Left lobe of liver (tissue), 2 donors: ENCODE measurements around the gene ABCB11. TPM values are rescaled to one million over a fixed set of nuclear protein-coding genes. Genes with fewer than 3 reads are reported as not detected.
A peak's percentile ranks its signal among the peaks of the same experiment; 100 is the strongest.
"Not testable (repeated sequence)": the region's sequence is repeated elsewhere in the genome, so short reads cannot be mapped to it uniquely, and the experiment has no call there.

Experiments used
- ATAC-seq: fragments of 200-7000 bp; cut with Tn5 transposase; one replicate; pipeline ENCODE4 v1.9.1; 2020; ENCODE audit warnings: mild to moderate bottlenecking, moderate library complexity
- DNase-seq: peaks from one replicate; pipeline ENCODE4 v3.0.0-alpha.2; 2020; ENCODE audit warnings: low spot score
- total RNA-seq: library from RNA; stranded (reverse); gene quantifications from one replicate; pipeline ENCODE4 v1.2.1, GENCODE V29; 2021
- donor health status: DM: no; HTN: no; CAD: no; lungs with moderate emphysema.
- donor health status: DM: no; HTN: yes; CAD: no.

The ABCB11 gene
- total RNA-seq, 1 donor from 2014 or later: 68.5 TPM

GRCh38 chr2:168939061-168939460 lies 92.1 kb downstream of the ABCB11 start:
- DNase-seq (no peak), ATAC-seq (no peak)

- ATAC-seq: no peak
Observed at GRCh38 chr2:168935810-168936581, 95.1 kb downstream of the ABCB11 start.

GRCh38 chr2:168934826-168935225 lies 96.3 kb downstream of the ABCB11 start:
- ATAC-seq: no peak

More at GRCh38 chr2:168935810-168936581, 95.1 kb downstream of the ABCB11 start:
- no peak for DNase-seq

GRCh38 chr2:168932174-168932573 lies 99.0 kb downstream of the ABCB11 start:
- DNase-seq, ATAC-seq: not testable (repeated sequence)

More at GRCh38 chr2:168934826-168935225, 96.3 kb downstream of the ABCB11 start:
- no peak for DNase-seq

- no peak for ATAC-seq
- DNase-seq: no peak
Observed at GRCh38 chr2:168930242-168930641, 100.9 kb downstream of the ABCB11 start.

- no peak for ATAC-seq
- no peak for DNase-seq
Observed at GRCh38 chr2:168929031-168929430, 102.1 kb downstream of the ABCB11 start.

GRCh38 chr2:168928113-168928831 lies 102.9 kb downstream of the ABCB11 start:
- DNase-seq (no peak), ATAC-seq (no peak)

- ATAC-seq (no peak), DNase-seq (no peak)
Observed at GRCh38 chr2:168926621-168927386, 104.3 kb downstream of the ABCB11 start.

- peak; percentile 65 for ATAC-seq
- no peak for DNase-seq
Observed at GRCh38 chr2:168920504-168921157, 110.5 kb downstream of the ABCB11 start.

- ATAC-seq (no peak), DNase-seq (no peak)
Observed at GRCh38 chr2:168916331-168916675, 114.8 kb downstream of the ABCB11 start.

GRCh38 chr2:168915441-168916330 lies 115.4 kb downstream of the ABCB11 start:
- DNase-seq (no peak), ATAC-seq (no peak)

- ATAC-seq: peak; percentile 89
- peak; percentile 93 for DNase-seq
Observed at GRCh38 chr2:168913495-168913894, 117.6 kb downstream of the ABCB11 start.

- DNase-seq (peak; percentile 64), ATAC-seq (peak; percentile 81)
Observed at GRCh38 chr2:168912901-168913369, 118.2 kb downstream of the ABCB11 start.

GRCh38 chr2:168912466-168912865 lies 118.7 kb downstream of the ABCB11 start:
- ATAC-seq (no peak), DNase-seq (no peak)

GRCh38 chr2:168910330-168910729 lies 120.8 kb downstream of the ABCB11 start:
- ATAC-seq (no peak), DNase-seq (no peak)

- no peak for DNase-seq
- ATAC-seq: no peak
Observed at GRCh38 chr2:168907940-168908662, 123.0 kb downstream of the ABCB11 start.

GRCh38 chr2:168904358-168904757 lies 126.8 kb downstream of the ABCB11 start:
- no peak for ATAC-seq
- no peak for DNase-seq

- no peak for ATAC-seq
- no peak for DNase-seq
Observed at GRCh38 chr2:168903888-168904287, 127.2 kb downstream of the ABCB11 start.

GRCh38 chr2:168901003-168901402 lies 130.1 kb downstream of the ABCB11 start, which contains the start of gene G6PC2:
Gene G6PC2 (plus strand): TSS chr2:168901291. CDS start chr2:168901332, 41 bp downstream.
- no peak for DNase-seq
- ATAC-seq: no peak
